GM19324 (cell line): ENCODE measurements around the gene PRKG1.
"Not testable (repeated sequence)": the region's sequence is repeated elsewhere in the genome, so short reads cannot be mapped to it uniquely, and the experiment has no call there.

ENCODE experiments used
- ATAC-seq: cut with Tn5 transposase; IDR thresholded peaks from one replicate; pipeline ENCODE4 v1.9.1; 2021; ENCODE audit warnings: mild to moderate bottlenecking, moderate library complexity; ENCODE audit not compliant: unreplicated experiment, low FRiP score

The PRKG1 gene

DNA sequence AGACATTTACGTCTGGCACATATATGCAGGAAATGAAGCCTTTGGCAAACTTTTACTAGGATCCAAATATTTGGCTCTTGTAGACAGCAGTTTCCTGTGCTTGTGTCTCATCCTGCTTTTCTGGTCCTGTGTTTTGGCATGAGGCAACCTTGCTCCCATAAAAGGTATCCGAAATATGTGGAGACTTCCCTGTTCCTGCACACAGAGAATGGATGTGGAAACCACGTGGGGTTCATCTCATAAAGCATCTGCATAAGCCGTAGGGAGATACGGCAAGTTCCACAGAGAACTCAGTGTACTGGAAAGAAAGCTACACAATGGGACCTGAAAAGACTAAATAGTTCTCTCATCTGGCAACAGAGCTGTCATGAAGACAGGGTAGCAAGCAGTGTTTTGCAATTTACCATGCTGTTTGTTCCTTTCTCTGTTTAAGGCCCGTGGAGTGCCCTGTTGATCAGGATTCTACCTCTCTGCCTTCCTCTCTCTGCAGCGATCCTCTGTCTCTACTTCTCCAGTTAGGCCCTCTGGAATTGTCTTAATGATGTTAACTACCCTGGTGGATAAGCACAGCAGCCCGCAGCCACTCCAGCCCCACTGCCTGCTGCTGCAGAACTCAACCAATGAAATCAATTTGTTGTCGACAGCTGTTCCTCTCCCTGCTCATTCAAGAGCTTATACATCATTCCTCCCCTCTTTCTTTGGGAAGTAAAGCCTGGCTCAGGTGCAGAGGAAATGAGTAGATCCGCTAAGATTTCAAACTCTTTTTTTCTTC is 331.5 kb downstream of the PRKG1 start:
- ATAC-seq: no peak

DNA sequence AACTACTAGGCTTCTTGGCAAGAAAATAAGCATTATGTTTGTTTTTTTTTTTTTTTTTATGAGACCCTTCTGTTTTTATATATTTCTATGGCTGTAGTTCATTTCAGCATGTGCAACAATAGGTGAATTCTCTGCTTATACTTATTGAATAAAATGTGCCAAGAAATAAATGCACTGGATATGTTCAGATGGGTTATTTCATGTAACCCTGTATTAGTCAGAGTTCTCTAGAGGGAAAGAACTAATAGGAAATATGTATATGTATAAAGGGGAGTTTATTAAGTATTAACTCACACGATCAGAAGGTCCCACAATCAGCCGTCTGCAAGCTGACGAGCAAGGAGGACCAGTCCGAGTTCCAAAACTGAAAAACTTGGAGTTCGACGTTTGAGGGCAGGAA is 332.3 kb downstream of the PRKG1 start:
- no peak for ATAC-seq

DNA sequence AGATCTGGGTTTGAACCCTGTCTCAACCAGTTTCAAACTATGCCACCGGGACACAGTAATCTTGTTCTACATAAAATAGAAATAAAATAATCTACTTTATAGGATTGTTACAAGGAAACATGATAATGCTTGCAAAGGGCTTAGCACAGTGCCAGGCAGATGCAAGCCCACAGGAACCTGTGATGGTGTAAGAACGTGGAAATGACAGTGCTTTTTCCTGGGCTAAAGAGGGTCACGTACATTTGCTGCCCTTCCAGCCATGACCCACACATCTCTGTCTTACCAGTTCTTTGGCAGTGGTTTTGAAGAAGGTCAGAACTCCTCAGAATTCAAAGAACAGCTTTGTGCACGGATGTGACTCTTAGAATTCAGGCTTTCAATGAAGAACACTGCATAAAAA is 342.2 kb downstream of the PRKG1 start:
- ATAC-seq: no peak

DNA sequence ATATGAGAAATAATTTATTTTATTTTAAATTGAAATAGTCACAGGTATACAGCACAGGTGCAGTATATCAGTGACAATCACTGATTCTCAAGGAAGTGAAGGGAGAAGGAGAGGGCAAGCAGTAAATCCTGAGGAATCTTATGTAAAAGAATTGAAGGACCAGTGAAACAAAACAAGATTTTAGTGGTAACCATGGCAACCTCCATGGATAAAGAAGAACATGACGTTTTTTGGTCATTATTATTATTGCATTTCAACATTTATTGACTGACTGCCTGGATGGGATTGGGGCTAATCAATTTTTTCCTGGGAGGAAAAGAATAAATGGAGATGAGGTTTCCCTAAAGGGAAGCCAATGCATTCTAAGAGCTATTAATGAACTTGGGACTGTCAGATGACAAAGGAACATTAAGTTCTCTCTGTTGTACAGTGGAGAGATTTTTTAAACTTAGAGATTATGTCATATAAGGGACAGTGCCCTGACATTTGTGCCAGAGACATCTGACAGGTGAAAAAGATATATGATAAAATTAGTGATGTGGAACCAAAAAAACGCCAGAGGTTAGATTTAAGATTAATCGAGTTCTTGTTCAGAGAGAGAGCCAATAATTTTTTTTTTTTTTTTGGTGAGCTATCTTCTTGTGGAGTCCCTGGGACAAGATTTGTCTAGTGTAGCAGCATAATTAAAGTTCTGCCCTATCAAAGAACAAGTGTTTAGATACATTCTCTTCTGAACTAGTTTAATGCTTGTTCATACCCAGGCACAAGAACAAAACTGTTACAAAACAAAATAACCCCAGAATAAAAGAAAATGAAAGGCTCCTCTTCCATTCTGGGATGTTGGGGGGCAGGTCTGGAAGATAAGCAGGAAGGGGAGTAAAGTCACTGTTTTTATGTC is 345.2 kb downstream of the PRKG1 start:
- no peak for ATAC-seq

DNA sequence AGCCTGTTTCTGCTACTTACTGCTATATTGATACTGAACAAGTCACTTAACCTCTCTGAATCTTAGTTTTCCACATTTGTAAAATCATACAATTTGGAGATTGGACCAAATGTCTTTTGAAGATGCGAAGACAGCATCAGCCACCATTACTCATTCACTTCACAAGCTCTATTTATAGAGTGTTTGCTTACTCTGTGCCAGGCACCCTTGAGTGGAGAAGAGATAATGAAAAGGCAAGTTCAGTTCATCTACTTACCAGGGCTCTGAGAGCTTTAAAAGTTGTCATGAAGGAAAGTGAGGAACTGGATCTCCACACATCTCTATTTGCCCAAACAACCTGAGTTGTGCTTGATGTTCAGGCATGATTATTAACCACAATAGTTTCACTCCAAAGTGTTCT is 347.6 kb downstream of the PRKG1 start:
- no peak for ATAC-seq

DNA sequence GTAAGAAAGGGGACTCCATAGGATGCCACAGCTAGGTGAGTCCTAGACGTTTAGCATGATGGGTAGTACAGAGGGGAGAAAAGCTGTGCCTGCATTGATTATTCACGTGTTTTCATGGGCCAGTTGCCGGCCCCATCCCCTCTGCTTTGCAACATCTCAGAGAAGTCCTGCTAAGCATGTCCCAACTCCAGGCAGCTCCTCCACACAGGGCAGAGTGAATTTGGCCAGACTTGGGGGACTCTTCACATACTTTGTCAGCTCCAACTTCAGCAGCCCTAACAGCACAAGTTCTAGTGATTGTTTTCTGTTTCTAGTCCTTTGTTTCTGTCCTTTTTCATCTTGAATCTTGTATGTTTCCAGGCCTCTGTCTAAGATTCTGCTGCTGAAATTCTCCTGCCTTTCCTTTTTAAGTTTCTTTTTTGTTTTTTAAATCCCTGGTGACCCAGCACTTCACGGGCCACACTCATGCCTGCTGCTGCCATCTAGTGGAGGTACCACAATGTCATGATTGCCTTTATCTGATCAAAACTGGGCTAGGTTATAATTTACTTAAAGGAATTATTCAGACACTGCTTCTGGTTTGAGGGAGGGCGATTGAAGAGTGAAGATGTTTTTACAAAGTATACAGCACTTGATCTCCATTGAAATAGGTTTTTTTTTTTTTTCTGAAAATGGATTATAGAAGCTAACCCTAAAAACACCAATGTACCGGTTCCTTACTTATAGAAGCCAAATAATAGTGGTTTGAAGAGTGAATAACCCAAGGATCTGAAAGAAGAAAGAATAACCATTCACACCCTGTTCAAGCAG is 348.2 kb downstream of the PRKG1 start:
- ATAC-seq: peak; percentile 69

DNA sequence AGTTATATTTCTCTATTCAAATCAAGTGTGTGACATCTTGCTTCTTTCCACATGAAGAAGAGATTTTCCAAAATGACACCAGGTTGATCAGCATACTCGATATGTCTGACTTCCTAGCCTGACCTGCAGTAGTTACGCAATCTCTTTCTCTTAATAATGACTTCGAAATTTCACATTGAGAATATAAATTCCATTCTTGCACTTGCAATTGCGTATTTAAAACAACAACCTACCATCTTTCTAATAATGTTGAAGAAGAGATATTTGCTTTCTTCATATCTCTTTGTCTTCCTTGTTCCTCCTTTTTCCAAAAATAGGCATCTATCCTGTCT is 348.8 kb downstream of the PRKG1 start:
- no peak for ATAC-seq

DNA sequence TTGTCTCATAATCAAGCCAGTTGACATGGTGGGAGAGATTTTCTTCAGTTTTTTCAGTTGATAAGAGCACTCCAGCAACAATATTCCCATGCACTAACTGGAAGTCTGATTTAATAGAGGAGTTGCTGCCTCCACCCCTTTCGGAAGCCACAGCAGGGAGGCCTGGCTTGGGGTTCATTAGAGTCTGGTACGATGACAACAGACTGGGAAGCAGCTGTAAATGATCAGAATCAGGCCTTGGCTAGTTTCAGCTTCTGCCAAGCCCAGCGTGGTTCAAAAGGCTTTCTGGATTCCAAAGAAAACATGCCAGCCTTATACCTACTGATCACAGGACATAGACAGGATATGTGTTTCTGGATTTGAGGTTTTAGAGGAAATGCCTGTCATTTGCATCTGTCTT is 351.1 kb downstream of the PRKG1 start:
- no peak for ATAC-seq

DNA sequence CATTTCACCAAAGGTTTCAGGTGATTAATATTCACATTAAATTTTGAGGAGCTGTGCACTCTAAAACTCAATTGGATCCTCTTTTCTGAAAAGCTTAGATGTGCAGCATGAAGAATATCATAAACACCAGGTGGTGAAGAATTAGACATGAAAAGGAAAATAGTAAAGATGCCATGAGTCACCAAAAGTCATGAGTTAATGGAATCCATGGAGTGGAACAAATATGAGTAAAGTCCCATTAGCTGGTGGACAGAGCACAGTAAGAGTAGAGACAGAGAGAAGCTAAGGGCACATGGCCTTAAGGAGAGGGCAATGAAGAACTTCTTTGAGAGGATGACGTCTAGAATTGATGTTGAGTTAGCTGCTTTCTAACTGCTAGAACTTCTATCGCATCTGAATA is 353.5 kb downstream of the PRKG1 start:
- ATAC-seq: no peak

DNA sequence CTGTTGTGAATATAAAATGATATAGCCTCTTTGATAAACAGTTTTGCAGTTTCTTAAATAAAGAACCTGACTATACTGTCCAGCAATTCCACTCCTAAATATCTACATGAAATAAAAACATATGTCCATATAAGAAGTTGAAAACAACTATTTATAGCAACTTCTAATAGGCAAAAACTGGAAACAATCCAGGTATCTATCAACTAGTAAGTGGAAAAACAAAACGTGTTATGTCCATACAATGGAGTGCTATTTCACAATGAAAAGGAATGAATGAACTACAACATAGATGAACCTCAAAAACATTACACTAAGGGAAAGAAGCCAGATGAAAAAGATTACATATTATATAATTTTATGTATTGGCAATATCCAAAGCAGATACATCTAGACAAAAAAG is 356.2 kb downstream of the PRKG1 start:
- no peak for ATAC-seq

DNA sequence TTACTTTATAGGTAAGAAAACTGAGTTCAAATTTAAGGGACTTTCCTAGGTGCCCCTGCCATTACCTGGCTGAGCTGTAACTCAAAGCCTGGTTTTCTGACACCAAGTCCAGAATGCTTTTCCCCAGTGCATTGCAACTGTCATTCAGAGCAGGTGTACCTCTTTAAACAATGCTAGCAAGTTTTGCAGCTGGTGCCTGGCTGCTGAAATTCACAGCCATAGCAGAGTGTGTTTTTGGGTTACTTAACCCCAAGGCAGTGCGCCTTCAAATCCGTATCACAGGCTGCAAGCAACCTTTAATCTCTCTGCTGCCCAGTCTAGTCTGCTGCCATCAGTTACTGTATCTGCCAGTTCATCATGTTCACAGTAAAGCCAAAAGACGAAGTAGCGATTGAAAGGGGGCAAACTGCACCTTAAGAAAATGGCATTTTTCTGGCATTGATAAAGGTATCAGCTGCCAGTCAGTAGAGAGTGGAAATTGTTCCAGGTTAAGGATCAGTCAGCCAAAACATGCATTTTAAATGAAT is 359.7 kb downstream of the PRKG1 start:
- no peak for ATAC-seq

DNA sequence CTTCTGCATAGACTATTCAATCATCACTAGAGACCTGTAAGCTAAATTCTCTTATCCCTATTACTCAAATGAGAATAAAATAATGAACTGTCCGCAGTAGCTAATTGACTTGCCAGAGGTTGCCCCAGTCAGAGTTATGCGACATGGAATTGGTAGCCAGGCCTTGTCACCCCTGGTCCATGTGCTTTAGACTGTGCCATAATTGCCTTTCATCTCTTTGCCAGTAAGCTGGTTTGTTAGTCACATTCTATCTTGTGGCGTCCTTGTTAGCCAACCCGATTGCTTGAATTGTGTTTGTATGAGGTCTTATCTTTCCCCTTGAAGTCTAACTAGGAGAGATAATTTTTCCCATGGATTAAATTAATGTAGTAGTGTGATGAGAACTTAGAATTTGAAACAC is 362.5 kb downstream of the PRKG1 start:
- ATAC-seq: no peak

DNA sequence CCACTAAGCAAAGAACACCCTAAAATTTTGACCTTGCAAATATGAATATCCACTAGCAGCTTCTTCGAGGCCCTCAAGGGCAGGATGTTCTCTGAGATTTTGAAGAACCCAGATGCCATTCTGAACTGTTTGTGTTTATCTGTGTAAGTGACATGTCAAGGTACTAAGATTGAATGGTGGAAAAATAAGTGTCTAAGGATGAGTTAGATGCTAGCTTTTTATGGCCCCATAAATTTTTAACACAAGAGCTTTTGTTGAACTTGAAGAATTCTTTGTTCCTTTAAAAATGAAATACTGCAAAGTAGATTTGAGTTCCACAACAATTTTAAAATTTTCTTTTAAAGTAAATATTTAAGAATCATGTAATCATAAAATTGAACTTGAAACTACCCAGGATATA is 365.4 kb downstream of the PRKG1 start:
- no peak for ATAC-seq

DNA sequence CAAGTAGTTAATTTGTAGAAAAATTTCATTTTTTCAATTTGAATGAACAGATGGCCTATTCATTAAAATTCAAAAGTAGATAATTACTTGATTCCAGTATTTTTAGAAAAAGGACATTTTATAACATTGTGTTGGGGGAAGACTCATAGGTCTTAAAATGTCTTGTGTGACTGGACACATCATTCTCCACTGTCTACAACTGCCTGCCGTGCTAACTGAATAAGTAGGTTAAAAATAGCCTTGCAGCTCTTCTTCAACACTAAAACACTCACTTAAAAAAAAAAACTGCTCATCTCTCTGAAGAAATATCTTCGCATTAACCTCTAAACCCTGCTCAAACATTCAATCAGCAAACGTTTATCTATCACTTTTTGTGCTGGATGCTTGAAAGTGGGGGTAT is 371.3 kb downstream of the PRKG1 start:
- no peak for ATAC-seq

DNA sequence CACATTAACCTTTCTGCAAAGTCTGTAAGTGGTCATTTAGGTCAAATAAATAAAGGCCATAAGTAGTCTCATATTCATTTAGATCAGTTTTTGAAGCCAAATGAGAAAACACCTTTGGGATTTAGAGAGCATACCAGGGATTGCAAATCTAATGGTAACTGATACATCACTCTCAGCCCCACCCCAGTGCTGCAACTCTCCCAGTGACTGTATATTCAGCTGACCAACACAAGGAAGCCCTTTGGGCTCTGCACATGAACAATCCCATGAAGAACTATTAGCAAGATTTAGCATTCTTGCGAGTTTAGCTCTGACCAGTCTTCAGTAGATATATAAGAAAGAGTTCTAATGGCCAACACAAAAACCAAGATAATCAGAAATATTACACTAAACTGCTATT is 372.8 kb downstream of the PRKG1 start:
- no peak for ATAC-seq

DNA sequence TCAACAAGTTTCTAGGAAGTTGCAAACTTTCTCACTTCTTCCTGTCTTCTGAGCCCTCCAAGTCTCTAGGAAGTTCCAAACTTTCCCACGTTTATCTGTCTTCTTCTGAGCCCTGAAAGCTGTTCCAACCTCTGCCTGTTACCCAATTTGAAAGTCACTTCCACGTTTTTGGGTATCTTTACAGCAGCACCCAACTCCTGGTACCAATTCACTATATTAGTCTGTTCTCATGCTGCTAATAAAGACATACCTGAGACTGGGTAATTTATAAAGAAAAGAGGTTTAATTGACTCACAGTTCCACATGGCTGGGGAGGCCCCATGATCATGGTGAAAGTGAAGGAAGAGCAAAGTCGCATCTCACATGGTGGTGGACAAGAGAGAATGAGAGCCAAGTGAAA is 381.5 kb downstream of the PRKG1 start:
- ATAC-seq: not testable (repeated sequence)

DNA sequence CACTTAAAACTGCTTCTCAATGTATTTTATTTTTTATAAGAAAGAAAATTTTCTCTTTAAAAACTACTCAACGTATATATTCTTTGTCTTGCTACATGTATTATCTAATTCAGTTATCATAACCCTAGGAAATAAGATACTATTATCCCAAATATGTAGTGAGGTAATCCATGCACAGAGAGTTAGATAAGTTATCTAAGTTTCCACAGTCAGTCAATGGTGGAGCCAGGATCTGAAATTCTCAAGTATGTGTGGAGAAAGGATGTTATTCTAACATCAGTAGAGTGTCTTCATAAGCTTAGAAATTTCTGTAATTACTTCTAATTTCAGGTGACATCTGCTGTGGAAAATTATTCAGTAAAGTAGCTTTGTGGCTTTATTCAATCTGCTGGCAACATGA is 385.2 kb downstream of the PRKG1 start:
- ATAC-seq: no peak

DNA sequence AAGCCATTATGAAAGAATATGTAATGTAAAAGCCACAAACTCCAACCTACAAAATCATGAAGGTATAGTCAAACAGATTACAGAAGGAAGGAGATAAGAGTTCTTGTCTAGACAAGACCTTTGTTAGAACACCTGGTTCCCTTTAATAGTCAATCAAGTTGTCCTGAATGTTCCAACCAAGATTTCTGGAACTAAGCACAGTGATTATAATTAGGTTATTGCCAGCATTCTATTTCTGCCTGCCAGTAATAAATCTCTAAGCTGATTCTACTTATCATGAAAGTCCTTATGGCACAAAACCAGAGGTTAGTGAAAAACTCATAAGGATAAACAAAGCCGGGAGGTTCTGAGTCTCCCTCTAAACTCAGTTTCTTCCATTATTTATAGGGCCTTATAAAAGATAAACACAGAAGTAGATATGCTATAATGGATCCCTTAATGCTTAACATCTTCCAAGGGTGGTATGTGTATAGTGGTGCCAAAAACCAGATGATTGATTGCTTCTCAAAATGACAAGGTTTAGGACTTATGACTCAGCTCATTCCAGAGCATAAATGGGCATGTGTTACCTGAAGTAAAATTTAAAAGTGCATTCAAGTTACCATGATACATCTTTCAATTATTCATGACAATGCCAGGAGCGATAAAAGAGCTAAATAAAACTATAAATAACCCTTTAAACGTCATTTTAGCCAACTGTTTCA is 387.9 kb downstream of the PRKG1 start:
- no peak for ATAC-seq

DNA sequence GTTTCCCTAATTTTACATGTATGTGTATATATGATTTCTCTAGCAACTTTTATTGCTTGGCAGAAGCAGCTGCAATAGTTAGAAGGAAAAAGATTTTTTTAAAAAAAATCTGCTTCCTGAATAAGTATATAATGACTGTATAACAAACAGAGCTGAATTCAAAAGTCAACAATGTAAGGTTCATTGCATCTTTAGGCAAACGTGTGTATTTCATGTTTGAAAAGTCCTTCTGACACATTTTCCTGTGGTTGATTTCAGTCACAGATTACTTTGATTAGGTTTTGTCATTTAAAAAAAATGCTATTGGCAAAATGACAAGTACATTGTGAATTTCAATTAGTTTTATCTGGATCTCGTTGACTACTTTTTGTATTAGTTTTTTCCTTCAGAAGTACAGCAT is 394.1 kb downstream of the PRKG1 start:
- no peak for ATAC-seq

DNA sequence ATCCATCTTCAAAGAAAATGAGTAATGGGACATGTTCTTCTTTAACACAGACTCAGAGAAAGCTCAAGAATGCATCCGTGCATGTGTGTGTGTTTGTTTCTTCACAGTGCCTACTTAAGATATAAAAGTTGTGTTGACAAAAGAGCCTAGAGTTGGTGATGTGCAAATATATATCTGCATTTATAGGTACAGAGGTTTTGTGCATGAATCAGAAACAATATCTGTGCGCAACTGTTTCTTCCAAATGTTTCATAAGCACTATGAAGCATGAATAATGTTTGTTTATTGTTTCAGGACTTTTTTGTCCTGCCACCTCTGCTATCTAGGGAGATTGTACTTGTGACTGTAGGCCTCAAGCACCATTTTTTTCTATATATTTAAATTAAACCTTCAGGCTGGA is 395.4 kb downstream of the PRKG1 start:
- no peak for ATAC-seq
